Measurements from ENCODE around the gene C1orf174.
A peak's percentile ranks its signal among the peaks of the same experiment; 100 is the strongest.

The C1orf174 gene

GRCh38 chr1:3865606-3866160 lies 34.4 kb downstream of the C1orf174 start:
- no peak for DNase-seq

DNA sequence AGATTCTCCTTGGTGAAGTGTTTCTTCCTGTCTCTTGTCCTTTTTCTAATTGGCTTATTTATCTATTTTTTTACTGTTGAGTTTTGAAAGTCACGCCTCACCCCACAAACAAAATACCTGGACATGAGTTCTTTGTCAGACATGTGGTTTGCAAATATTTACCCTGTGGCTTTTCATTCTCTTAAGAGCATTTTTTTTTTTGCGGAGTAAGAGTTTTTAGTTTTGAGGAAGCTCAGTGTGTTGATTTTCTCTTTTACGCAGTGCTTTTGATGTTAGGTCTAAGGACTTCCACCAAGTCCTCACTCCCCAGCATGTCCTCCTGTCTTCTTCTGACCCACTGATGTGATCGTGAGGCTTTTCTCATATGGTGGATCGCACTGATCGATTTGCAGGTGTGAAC lies 35.2 kb downstream of the C1orf174 start:
- no peak for DNase-seq

GRCh38 chr1:3863231-3863935 lies 36.7 kb downstream of the C1orf174 start:
- no peak for DNase-seq

- no peak for DNase-seq
These were observed 41.7 kb downstream of the C1orf174 start for GRCh38 chr1:3858231-3858981.

DNA sequence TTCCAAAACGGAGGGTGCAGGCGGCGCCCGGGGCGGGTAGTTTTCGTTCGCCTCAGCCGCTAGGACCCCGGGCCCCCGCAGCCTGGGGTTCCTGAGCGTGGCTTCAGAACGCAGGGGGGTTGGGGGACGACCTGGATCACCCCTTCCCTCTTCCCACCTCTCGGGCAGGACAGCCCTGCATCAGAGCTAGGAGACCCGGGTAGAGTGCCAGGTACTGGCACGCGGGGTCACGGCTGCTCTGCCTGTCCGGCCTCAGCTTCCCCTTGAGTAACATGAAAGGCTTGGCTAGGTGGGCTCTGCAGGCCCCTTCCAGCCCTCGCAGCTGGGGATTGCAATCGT lies 42.3 kb downstream of the C1orf174 start:
- no peak for DNase-seq

DNA sequence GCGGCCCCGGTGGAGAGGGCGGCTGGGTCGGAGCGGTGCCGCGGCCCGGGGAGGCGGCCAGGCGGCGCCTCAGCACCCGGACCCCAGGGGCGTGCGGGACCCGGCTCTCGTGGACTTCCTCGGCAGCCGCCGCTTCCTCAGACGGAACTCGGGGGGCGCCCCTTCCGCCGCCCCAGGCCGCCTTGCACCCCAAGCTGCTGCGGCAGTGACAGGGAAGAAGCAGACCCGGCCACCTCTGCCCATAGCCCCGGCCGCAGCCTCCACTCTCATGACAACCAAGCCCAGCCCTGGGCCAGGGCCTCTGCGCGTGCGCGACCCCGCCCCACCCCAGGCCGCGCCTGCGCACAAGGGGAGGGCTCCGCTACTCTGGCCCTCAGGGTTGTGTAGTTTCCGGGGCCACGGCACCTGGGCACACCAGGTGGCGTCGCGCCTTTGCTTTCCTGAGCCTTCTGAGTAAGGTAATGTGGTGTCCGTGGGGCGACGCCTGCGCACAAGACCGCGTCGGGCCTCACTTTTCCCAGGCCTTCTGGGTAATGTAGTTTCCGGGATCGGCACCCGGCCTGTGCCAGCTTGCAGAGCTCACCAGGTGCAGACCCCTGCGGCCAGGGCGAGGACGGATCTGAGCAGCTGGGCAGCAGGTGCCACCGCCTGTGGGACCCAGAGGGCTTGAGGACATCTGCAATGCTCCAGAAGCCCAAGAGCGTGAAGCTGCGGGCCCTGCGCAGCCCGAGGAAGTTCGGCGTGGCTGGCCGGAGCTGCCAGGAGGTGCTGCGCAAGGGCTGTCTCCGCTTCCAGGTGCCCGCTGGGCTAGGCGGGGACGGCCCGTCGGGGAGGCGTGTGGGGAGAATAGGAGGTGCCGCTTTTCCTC lies 42.9 kb downstream of the C1orf174 start, which contains the start of the genes CEP104 and DFFB:
CEP104 (minus strand) TSS at position 289 of the 868 bp plus-strand sequence. CDS start 4,804 bp downstream, outside the sequence.
DFFB (plus strand) TSS at position 554 of the 868 bp plus-strand sequence; CDS start at position 682, 128 bp downstream.
- peak; percentile 80 for DNase-seq

DNA sequence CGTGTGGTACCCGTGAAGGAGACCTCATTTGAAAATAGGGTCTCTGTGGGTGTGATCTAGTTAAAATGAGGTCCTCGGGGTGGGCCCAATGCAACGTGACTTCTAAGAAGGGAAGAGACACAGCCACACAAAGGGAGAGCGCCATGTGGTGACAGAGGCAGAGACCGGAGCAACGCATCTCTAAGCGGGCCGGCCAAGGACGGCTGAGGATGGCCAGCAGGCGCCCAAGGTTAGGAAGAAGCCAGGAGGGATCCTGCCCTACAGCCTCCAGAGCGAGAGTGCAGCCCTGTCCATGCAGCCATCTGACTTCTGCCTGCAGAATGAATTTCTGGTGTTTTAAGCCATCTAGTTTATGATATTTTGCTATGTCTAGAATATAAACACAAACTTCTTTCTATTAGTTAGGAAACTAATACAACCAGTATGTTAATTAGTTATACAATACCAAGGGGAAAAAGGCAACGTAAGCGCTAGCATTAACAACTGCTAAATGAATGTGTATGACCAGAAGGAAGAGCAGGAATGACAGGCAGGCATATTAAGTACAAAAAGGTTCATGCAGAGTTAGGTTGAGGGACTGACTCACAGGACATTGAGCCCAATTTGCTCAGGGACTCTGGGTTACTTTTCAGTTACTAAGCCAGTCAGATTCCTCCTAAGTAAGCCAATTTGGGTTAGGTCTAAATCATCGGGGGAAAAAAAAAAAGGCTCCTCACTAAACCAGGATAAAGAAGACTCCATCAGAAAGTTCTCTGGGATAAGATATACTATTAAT lies 47.2 kb downstream of the C1orf174 start:
- DNase-seq, result no peak

- DNase-seq, result no peak
These were observed 48.0 kb downstream of the C1orf174 start for GRCh38 chr1:3852091-3852490.

DNA sequence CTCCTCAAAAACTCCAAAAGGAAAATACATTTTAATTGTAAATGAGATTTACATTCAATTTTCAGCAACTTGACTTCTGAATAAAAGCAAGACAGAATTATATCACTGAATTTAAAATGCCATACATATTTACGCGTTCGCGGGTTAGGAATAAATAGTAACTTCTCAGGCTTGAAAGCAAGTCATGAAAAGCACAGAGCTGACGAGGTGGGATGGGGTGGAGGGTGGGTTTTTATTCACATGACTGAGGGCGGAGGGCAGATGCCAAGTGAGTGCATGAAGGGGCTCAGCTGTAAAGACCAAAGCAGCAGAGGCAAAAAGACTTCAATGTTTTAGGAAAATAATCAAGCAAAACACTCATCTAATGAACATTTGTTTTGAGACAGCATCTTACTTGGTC lies 48.8 kb downstream of the C1orf174 start:
- no peak for DNase-seq

GRCh38 chr1:3850857-3851256 lies 49.2 kb downstream of the C1orf174 start:
- DNase-seq, result no peak

DNA sequence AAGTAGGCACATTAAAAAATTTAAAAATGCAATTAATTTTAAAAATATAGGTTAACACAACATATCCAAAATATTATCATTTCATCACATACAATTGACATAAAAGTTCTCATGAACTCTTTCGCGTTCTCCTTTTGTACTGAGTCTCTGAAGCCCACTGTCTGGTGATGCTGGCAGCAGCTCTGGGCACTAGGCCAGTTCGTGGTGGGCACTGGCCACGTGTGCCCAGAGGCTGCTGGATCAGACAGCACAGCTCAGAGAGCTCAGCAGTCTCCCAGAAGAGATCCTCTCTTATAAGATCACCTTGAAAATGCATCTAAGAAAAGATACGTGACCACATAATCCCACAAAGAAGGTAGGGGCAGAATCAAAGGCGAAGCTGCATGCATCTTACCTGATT lies 53.0 kb downstream of the C1orf174 start:
- DNase-seq, result no peak

- no peak for DNase-seq
These were observed 53.5 kb downstream of the C1orf174 start for GRCh38 chr1:3846541-3846940.

DNA sequence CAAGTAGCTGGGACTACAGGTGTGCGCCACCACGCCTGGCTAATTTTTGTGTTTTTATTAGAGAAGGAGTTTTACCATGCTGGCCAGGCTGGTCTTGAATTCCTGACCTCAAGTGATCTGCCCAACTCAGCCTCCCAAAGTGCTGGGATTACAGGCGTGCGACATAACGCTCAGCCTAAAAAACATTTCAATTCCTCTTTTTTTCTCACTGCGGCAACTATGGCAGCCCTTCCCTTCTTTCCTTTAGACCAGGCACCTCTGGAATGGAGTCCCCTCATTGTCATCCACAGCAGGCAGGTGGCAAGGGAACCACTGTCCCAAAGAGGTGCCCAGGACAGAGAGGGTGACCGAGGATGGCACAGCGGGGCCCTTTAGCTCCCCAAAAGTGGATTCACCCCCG lies 57.2 kb downstream of the C1orf174 start:
- no peak for DNase-seq

GRCh38 chr1:3841491-3841890 lies 58.6 kb downstream of the C1orf174 start:
- DNase-seq, result no peak

Measured in NCI-H187 treated with DMSO at 0.1 percent for 48 hours (cell line).